Thyroid gland (tissue), 4 donors: ENCODE measurements around the gene CPNE2.

Experiments used
- CTCF ChIP-seq, 6 experiments: fragments of 200-600 bp in 3 of 6; fragments of 450-650 bp in 3 of 6; sonication (generic) in 3 of 6; IDR thresholded peaks; one replicate each; pipeline ENCODE4 v1.5.1; 2016 to 2019; ENCODE audit warnings: antibody characterized with exemption in 6 of 6, mild to moderate bottlenecking in 2 of 6, inconsistent platforms in 1 of 6, moderate library complexity in 1 of 6
- POLR2A ChIP-seq, 2 donors: fragments of 450-650 bp; IDR thresholded peaks; one replicate each; pipeline ENCODE4 v1.6.1; 2017; ENCODE audit warnings: antibody characterized with exemption in 2 of 2, mild to moderate bottlenecking in 2 of 2, moderate library complexity in 1 of 2

GRCh38 chr16:57064995-57065394 is 27.4 kb upstream of the CPNE2 start:
- TF ChIP-seq CTCF (IDR thresholded peaks at IDR 0.05) = no peak
- no peak for TF ChIP-seq POLR2A (IDR thresholded peaks at IDR 0.05)
